Activated T-cell treated with anti-CD3 and anti-CD28 coated beads for 24 hours (primary cell): ENCODE data around the gene UPF3A.
"Not testable (repeated sequence)": the region's sequence is repeated elsewhere in the genome, so short reads cannot be mapped to it uniquely, and the experiment has no call there.

Experiments used
- DNase-seq: peaks from one replicate; pipeline ENCODE4 v3.0.0-alpha.2; 2020; ENCODE audit warnings: low read depth

Gene UPF3A

DNA sequence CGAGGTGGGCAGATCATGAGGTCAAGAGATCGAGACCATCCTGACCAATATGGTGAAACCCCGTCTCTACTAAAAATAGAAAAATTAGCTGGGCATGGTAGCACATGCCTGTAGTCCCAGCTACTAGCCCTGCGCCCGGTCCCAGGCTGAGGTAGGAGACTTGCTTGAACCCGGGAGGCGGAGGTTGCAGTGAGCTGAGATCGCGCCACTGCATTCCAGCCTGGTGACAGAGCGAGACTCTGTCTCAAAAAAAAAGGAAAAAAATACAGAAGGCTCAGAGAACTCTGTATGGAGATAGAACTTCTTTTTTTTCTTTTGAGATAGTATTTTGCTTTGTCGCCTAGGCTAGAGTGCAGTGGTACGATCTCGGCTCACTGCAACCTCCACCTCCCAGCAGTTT lies 17.1 kb upstream of the UPF3A start:
- DNase-seq: not testable (repeated sequence)

DNA sequence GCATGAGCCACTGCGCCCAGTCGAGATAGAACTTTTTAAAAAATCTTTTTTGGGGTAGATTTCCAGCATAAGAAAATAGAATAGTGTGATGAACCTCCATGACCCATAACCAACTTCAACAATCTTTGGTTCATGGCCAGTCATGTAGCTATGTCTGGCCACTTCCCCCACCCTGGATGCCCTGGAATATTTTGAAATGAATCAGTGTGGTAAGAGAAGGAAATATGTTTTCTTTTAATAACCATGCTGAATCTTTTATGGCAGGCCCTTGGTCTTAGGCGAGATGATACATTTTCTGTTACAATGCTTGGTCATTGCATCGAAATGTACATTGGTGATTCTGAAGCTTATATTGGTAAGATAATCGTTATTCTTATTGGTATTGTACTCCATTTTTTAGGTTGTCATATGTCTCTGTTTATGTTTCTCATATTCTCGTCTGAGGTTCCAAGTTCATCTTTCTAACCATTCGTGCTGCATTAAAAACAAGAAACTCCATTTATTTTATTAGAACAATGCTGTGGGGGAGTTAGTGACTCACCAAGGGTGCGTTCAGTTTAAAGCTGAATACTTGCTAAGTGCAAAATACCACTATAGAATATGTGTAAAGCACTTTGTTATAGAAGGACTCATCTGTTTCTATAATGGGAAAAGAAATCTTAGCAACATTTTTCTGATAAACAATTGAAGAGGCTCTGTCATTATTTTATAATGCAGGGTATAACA lies 16.4 kb upstream of the UPF3A start:
- DNase-seq: no peak

GRCh38 chr13:114266241-114266640 lies 15.2 kb upstream of the UPF3A start:
- no peak for DNase-seq

DNA sequence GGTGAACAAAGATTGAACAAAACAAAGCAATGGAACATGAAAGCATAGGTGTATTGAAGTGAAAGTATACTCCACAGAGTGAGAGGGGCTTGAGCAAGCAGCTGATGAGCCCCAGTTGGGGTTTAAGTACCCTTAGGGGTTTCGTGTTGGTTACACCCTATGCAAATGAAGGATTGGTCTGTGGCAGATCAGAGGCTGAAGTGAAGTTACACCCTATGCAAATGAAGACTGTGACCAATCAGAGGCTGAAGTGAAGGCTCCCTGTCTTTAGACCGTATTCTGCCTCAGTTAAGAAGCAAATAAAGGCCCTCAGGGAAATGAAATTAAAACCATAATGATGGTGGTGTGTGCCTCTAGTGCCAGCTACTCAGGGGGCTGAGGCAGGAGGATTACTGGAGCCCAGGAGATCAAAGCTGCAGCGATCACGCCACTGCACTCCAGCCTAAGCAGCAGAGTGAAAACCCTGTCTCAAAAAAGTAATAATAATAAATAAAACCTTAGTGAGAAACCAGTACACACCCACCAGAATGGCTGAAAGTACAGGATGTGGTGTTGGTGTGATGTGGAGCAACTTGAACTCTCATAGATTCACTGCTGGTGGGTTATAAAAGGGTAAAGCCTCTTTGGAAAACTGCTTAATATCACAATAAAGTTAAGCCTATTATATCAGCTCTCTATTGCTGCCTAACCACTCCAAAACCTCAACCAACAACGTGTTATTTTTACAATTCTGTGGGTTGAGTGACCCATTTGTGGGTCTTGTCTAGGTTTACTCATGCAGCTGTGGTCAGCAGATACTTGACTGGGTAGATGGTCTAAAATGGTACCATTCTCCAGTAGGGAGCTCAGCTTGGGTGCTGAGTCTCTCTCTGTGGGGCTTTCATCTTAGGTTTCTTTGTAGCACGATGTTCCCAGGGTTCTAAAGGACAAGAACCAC lies 12.8 kb upstream of the UPF3A start:
- DNase-seq: no peak

GRCh38 chr13:114269281-114269770 lies 12.1 kb upstream of the UPF3A start:
- DNase-seq: no peak

GRCh38 chr13:114272977-114273376 lies 8.4 kb upstream of the UPF3A start:
- DNase-seq: no peak

GRCh38 chr13:114275304-114275703 lies 6.1 kb upstream of the UPF3A start:
- DNase-seq: no peak

GRCh38 chr13:114279146-114279545 lies 2.3 kb upstream of the UPF3A start:
- no peak for DNase-seq

DNA sequence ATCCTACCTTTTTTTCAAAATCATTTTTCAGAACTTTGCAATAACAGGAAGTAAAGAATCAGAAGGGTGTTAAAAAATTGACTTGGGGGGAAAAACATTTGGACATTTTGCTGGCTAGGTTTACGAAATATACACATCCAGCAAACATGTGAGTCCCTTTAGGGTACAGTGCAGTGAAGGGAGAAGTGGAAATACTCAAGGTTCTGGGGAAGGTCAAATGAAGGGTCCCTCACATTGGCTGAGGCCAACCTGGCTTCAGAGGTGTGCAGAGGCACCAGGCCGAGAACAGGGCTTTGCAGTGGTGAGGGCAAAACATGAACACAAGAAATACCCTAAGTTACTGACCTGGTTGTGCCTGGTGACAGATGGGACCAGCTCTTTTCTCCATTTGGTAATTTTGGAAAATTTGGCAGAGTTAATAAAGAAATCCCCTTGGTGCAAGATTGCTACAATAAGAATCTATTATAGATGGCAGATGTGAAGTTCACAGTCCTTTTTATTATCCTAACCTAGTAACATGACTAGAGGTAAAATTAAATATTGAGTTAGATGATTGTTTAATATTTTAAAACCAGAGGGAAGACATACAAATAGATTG lies 1.5 kb upstream of the UPF3A start:
- DNase-seq: no peak

- peak; percentile 55 for DNase-seq
Observed at GRCh38 chr13:114282041-114282670, 755 bp downstream of the UPF3A start.

- no peak for DNase-seq
Observed at GRCh38 chr13:114283576-114283975, 2.2 kb downstream of the UPF3A start.

GRCh38 chr13:114284680-114285079 lies 3.3 kb downstream of the UPF3A start:
- DNase-seq: no peak

- no peak for DNase-seq
Observed at GRCh38 chr13:114285166-114285808, 3.9 kb downstream of the UPF3A start.

GRCh38 chr13:114286808-114287207 lies 5.4 kb downstream of the UPF3A start:
- DNase-seq: no peak

DNA sequence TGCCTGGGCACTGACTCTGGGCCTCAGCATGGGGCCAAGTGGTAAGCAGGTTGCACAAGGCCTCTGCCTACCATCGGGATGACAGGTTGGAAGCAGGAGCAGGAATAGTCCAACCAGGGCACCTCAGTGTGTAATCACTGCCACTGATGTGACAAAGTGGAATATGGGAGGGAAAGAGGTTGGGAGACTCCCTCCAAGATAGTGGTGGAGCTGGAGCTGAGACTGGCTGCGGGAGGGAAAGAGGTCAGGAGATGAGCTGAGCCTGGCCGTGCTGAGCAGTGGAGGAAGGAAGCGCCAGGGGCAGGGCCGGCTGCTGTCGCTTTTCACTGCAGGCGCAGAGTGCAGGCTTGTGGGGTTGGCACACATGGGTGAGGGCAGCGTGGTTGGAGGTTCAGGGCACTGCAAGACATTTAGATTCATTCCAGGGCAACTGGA lies 6.8 kb downstream of the UPF3A start:
- DNase-seq: no peak

DNA sequence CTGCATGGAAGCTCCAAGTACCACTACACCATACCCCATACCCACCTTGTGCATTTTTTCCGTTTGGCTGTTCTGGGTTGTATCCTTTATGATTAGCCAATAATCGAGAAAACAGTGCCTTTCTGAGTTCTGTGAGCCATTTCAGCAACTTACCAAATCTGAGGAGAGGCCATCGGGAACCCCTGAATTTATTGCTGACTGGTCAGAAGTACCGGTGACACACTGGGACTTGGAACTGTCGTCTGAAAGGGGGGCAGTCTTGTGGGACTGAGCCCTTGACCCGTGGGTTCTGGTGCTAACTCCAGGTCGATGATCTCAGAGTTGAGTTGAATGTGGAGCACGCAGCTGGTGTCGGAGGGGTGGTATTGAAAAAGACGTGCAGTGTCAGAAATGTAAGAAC lies 15.0 kb downstream of the UPF3A start:
- no peak for DNase-seq

DNA sequence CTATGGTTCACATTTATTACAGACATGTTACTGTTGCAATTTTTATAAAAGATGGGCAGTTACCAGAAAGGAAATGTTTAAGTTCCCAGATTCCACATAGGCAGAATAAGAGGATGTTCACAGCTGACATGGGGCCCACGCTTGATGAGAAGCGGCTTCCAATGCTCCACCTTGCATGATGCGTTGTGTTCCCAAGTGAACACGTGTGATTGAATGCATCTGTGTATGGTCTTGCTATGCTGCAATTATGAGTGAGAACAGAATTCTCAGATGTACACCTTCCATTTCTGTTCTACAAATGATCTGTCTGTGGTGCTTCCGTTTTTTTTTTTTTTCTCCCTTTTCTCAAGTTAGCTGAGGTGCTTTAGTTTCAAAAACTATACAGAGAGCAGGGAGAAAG lies 15.5 kb downstream of the UPF3A start:
- no peak for DNase-seq

DNA sequence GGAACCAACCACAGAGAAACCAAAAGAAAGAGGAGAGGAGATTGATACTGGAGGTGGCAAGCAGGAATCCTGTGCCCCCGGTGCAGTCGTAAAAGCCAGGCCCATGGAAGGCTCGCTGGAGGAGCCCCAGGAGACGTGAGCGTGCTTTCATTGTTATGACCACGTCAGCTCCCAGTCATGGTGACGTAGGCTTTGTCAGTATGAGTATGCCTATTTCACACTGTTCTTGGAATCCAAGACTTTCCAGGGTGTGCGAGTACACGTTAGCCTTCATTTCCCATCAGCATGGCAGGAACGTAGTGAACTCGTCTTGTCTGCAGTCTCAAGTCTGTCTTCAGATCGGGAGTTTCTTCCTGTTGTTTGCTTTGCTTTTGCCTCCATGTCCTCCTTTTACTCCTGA lies 17.5 kb downstream of the UPF3A start:
- no peak for DNase-seq

- no peak for DNase-seq
Observed at GRCh38 chr13:114299604-114300305, 18.4 kb downstream of the UPF3A start.

GRCh38 chr13:114303700-114304327 lies 22.4 kb downstream of the UPF3A start:
- no peak for DNase-seq
